OCI-LY1 (cell line): ENCODE data around the gene SMIM1.

Experiments
- H2AFZ ChIP-seq: fragments of 200-600 bp; sonication (generic), shearing (Covaris generic); 2 replicates; pipeline ENCODE4 v1.6.0; 2014; ENCODE audit warnings: antibody characterized with exemption, mild to moderate bottlenecking, low read length
- H3F3A ChIP-seq: fragments of 200-600 bp; sonication (generic), shearing (Covaris generic); 2 replicates; pipeline ENCODE4 v1.6.0; 2014; ENCODE audit warnings: mild to moderate bottlenecking, antibody characterized with exemption, low read length, moderate library complexity; ENCODE audit not compliant: insufficient read depth
- H3K27ac ChIP-seq: fragments of 200-600 bp; sonication (generic); 2 replicates; pipeline ENCODE4 v1.5.1; 2014; ENCODE audit warnings: low read length, mixed run types, mild to moderate bottlenecking, low read depth; ENCODE audit not compliant: poor library complexity, severe bottlenecking
- H3K27me3 ChIP-seq: fragments of 200-600 bp; sonication (generic); 2 replicates; pipeline ENCODE4 v1.6.0; 2014; ENCODE audit warnings: antibody characterized with exemption, mild to moderate bottlenecking, low read length, moderate library complexity; ENCODE audit not compliant: insufficient read depth
- H3K36me3 ChIP-seq: fragments of 200-600 bp; sonication (generic); 2 replicates; pipeline ENCODE4 v1.6.1; 2014; ENCODE audit warnings: mild to moderate bottlenecking, antibody characterized with exemption, low read length, moderate library complexity, mixed read lengths; ENCODE audit not compliant: insufficient read depth
- H3K4me1 ChIP-seq: fragments of 200-600 bp; sonication (generic); 2 replicates; pipeline ENCODE4 v1.5.1; 2014; ENCODE audit warnings: mild to moderate bottlenecking, low read length, moderate library complexity; ENCODE audit not compliant: insufficient read depth, severe bottlenecking
- H3K4me2 ChIP-seq: fragments of 200-600 bp; sonication (generic), shearing (Covaris generic); 2 replicates; pipeline ENCODE4 v1.6.1; 2014; ENCODE audit warnings: low read length
- H3K4me3 ChIP-seq: fragments of 200-600 bp; sonication (generic); 2 replicates; pipeline ENCODE4 v1.5.1; 2014; ENCODE audit warnings: low read length, low read depth, mild to moderate bottlenecking, mixed read lengths; ENCODE audit not compliant: poor library complexity, severe bottlenecking
- H3K79me2 ChIP-seq: fragments of 200-600 bp; shearing (Covaris generic); 2 replicates; pipeline ENCODE4 v1.6.1; 2016; ENCODE audit warnings: mixed run types, low read length, mixed read lengths; ENCODE audit not compliant: insufficient read depth
- H3K9ac ChIP-seq: fragments of 200-600 bp; sonication (generic), shearing (Covaris generic); 2 replicates; pipeline ENCODE4 v1.6.1; 2014; ENCODE audit warnings: mild to moderate bottlenecking, low read length, mixed read lengths
- H3K9me2 ChIP-seq: fragments of 200-600 bp; sonication (generic), shearing (Covaris generic); 2 replicates; pipeline ENCODE4 v1.6.1; 2014; ENCODE audit warnings: low read depth, mild to moderate bottlenecking, low read length, mixed read lengths
- H3K9me3 ChIP-seq: fragments of 200-600 bp; shearing (Covaris generic); 2 replicates; pipeline ENCODE4 v1.6.1; 2014; ENCODE audit warnings: low read length, mixed read lengths
- H4K20me1 ChIP-seq: fragments of 200-600 bp; sonication (generic), shearing (Covaris generic); 2 replicates; pipeline ENCODE4 v1.6.0; 2016; ENCODE audit warnings: mild to moderate bottlenecking, low read length; ENCODE audit not compliant: insufficient read depth
- EZH2 ChIP-seq: fragments of 200-600 bp; sonication (generic), shearing (Covaris generic); IDR thresholded peaks from 2 replicates; pipeline ENCODE4 v1.8.0; 2017; ENCODE audit warnings: borderline replicate concordance, mixed run types, mild to moderate bottlenecking, antibody characterized with exemption, low read length, moderate library complexity, mixed read lengths
- TF ChIP-seq, protein P1 (sequence below): fragments of 200-600 bp; sonication (generic), shearing (Covaris generic); IDR thresholded peaks from 2 replicates; pipeline ENCODE4 v1.5.1; 2017; ENCODE audit warnings: mild to moderate bottlenecking, antibody characterized with exemption, low read length, moderate library complexity, mixed read lengths

SMIM1 gene

DNA sequence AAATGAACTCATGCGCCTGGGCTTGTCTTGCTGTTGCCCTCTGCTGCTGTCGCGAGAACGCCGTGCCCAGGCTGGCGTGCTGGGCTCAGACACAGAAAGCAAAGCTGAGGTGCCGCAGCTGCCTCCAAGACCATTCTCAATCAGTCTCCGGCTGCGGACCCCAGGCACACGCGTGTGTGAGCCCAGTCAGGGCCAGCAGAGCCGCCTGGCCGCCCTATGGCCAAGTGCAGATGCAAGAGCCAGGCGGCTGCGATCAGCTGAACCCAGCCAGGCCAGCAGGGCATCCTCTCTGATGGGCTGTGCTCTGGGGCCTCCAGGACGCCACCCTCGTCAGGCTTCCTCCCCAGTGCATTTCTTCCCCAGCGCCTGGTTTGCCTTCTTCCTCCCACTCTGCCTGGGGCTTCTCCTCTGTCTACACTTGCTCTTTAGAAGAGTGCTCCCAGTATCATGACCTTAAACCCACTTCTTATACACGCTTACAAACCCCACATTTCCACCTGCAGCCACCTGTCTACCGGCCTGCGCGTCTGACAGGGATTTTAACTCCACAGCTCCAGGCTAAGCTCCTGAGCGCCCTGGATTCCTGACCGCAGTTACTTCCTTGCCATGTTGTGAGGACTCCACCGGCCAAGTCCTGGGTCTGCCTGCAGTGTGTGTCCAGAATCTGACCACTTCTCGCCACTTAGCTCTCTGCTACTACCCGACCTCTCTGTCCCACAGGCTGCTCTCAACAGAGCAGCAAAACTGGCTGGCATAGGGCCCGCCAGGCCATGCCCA lies 45.5 kb downstream of the SMIM1 start:
- H3K9ac ChIP-seq = no peak overlapping the region
- TF ChIP-seq, protein P1, sequence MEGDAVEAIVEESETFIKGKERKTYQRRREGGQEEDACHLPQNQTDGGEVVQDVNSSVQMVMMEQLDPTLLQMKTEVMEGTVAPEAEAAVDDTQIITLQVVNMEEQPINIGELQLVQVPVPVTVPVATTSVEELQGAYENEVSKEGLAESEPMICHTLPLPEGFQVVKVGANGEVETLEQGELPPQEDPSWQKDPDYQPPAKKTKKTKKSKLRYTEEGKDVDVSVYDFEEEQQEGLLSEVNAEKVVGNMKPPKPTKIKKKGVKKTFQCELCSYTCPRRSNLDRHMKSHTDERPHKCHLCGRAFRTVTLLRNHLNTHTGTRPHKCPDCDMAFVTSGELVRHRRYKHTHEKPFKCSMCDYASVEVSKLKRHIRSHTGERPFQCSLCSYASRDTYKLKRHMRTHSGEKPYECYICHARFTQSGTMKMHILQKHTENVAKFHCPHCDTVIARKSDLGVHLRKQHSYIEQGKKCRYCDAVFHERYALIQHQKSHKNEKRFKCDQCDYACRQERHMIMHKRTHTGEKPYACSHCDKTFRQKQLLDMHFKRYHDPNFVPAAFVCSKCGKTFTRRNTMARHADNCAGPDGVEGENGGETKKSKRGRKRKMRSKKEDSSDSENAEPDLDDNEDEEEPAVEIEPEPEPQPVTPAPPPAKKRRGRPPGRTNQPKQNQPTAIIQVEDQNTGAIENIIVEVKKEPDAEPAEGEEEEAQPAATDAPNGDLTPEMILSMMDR = no peak
- no peak for TF ChIP-seq EZH2
- H3K27me3 ChIP-seq = no peaks in the 10 kb centered on the region
- no peak overlapping the region for H3K4me3 ChIP-seq
- peaks cover 48% of the 10 kb centered on the region for H3K36me3 ChIP-seq
- H3K4me1 ChIP-seq = no peaks in the 10 kb centered on the region
- H2AFZ ChIP-seq = no peak overlapping the region
- H4K20me1 ChIP-seq = no peaks in the 10 kb centered on the region
- no peaks in the 10 kb centered on the region for H3K79me2 ChIP-seq
- H3K4me2 ChIP-seq = no peak overlapping the region
- no peaks in the 10 kb centered on the region for H3K9me2 ChIP-seq
- no peaks in the 10 kb centered on the region for H3K9me3 ChIP-seq
- H3F3A ChIP-seq = no peaks in the 10 kb centered on the region
- no peak overlapping the region for H3K27ac ChIP-seq

- Histone ChIP-seq H3K79me2 (no peaks in the 10 kb centered on the region), H3K4me2 (no peak overlapping the region), H3K36me3 (peaks cover 50% of the 10 kb centered on the region), H3K9me2 (no peaks in the 10 kb centered on the region), H4K20me1 (no peaks in the 10 kb centered on the region), H3F3A (no peaks in the 10 kb centered on the region), H3K27ac (no peak overlapping the region), H3K27me3 (no peaks in the 10 kb centered on the region), H3K4me3 (no peak overlapping the region), H3K4me1 (no peaks in the 10 kb centered on the region), H3K9ac (no peak overlapping the region), H2AFZ (no peak overlapping the region), H3K9me3 (no peaks in the 10 kb centered on the region)
- no peak for TF ChIP-seq EZH2
Observed at GRCh38 chr1:3819771-3820200, 47.2 kb downstream of the SMIM1 start.

DNA sequence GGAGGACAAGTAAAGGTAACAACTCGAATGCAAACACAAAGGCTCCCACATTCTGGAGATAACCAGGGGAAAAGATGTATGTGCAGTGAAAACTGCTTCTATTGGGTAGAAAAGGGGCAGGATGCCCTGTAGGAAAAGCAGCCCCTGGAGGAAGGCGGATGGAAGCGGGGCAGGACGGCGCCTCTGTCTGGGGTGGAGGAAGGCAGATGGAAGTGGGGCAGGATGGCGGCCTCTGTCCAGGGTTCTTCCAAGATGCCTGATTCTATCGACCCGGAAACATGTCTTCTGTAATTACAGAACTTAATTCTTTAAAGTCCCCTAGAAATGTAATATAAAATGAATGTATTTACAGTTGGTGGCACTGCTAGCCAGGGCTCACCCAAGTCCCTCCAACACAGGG lies 47.8 kb downstream of the SMIM1 start:
- Histone ChIP-seq H3K36me3 (peaks cover 48% of the 10 kb centered on the region), H3K4me2 (no peak overlapping the region), H3K4me1 (no peaks in the 10 kb centered on the region), H3F3A (no peaks in the 10 kb centered on the region), H3K79me2 (no peaks in the 10 kb centered on the region), H4K20me1 (no peaks in the 10 kb centered on the region), H3K9me2 (no peaks in the 10 kb centered on the region), H3K27ac (no peak overlapping the region), H3K4me3 (no peak overlapping the region), H3K27me3 (no peaks in the 10 kb centered on the region), H3K9ac (no peak overlapping the region), H3K9me3 (no peaks in the 10 kb centered on the region), H2AFZ (no peak overlapping the region)
- TF ChIP-seq, protein P1 = no peak
- TF ChIP-seq EZH2 = no peak

DNA sequence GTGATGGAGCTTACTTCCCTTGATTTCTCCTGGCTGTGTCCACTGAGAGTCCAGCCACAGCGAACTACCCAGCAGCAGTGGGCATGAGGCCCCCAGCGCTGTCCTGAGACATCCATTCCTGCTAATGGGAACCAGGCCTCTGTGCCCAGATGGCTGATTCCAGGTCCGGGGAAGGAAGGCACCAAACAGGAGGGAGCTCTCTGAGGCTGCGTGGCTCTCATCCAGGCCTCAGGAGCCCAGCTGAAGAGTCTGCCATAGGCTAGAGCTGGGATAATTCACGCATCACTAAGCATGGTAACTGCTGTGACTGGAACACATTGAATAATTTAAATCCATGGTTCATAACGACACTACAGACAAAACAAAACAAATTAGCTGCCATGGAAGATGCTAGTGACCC lies 48.5 kb downstream of the SMIM1 start:
- H4K20me1 ChIP-seq = no peaks in the 10 kb centered on the region
- no peaks in the 10 kb centered on the region for H3K9me3 ChIP-seq
- no peaks in the 10 kb centered on the region for H3K27me3 ChIP-seq
- H3K9ac ChIP-seq = no peak overlapping the region
- no peaks in the 10 kb centered on the region for H3K79me2 ChIP-seq
- H3K4me2 ChIP-seq = no peak overlapping the region
- H2AFZ ChIP-seq = no peak overlapping the region
- H3K4me3 ChIP-seq = no peak overlapping the region
- no peaks in the 10 kb centered on the region for H3K4me1 ChIP-seq
- no peak for TF ChIP-seq EZH2
- TF ChIP-seq, protein P1 = no peak
- peaks cover 53% of the 10 kb centered on the region for H3K36me3 ChIP-seq
- no peak overlapping the region for H3K27ac ChIP-seq
- no peaks in the 10 kb centered on the region for H3K9me2 ChIP-seq
- no peaks in the 10 kb centered on the region for H3F3A ChIP-seq
